SK-N-SH (cell line): ENCODE results near the gene RGS14. TPM values are rescaled to one million over a fixed set of nuclear protein-coding genes. Genes with fewer than 3 reads are reported as not detected.

Source experiments
- CHD2 ChIP-seq: fragments of 150-350 bp; IDR thresholded peaks from 2 replicates; pipeline ENCODE4 v1.6.1; 2018; ENCODE audit warnings: low read length; ENCODE audit not compliant: partially characterized antibody
- ELF1 ChIP-seq: IDR thresholded peaks from 2 replicates; pipeline ENCODE4 v1.4.0; 2012
- EP300 ChIP-seq, 2 experiments: IDR thresholded peaks; 2 replicates each; pipeline versions ENCODE4 v1.4.0 to v1.6.1; 2012; ENCODE audit warnings: borderline replicate concordance in 1 of 2, low read depth in 1 of 2, low read length in 1 of 2
- EZH2phosphoT487 ChIP-seq: fragments of 200-600 bp; sonication (generic); IDR thresholded peaks from 2 replicates; pipeline ENCODE4 v1.6.1; 2017; ENCODE audit warnings: low read depth, mixed run types, mild to moderate bottlenecking, antibody characterized with exemption, moderate library complexity, borderline replicate concordance
- GABPA ChIP-seq: IDR thresholded peaks from 2 replicates; pipeline ENCODE4 v1.4.0; 2012; ENCODE audit warnings: low read depth, mild to moderate bottlenecking
- GATA2 ChIP-seq: sonication (generic); formaldehyde crosslinking; IDR thresholded peaks from 2 replicates; pipeline ENCODE4 v1.5.0; 2020; ENCODE audit warnings: mild to moderate bottlenecking, missing genetic modification reagents
- JUND ChIP-seq: IDR thresholded peaks from 2 replicates; pipeline ENCODE4 v1.4.0; 2012
- MEF2A ChIP-seq: IDR thresholded peaks from 2 replicates; pipeline ENCODE4 v1.4.0; 2012; ENCODE audit warnings: low read depth, borderline replicate concordance
- MXI1 ChIP-seq: IDR thresholded peaks from 2 replicates; pipeline ENCODE4 v1.6.1; 2012; ENCODE audit warnings: mild to moderate bottlenecking, low read depth, low read length, improper control_type of control experiment
- NFIC ChIP-seq: IDR thresholded peaks from 2 replicates; pipeline ENCODE4 v1.4.0; 2012; ENCODE audit warnings: borderline replicate concordance
- NRF1 ChIP-seq: IDR thresholded peaks from 2 replicates; pipeline ENCODE4 v1.6.1; 2012; ENCODE audit warnings: low read depth, mild to moderate bottlenecking, low read length
- RCOR1 ChIP-seq: fragments of 150-350 bp; IDR thresholded peaks from 2 replicates; pipeline ENCODE4 v1.6.1; 2017; ENCODE audit warnings: antibody characterized with exemption, low read length
- RFX5 ChIP-seq: IDR thresholded peaks from 2 replicates; pipeline ENCODE4 v1.6.1; 2012; ENCODE audit warnings: mild to moderate bottlenecking, improper control_type of control experiment, low read length
- RXRA ChIP-seq: IDR thresholded peaks from 2 replicates; pipeline ENCODE4 v1.4.0; 2012; ENCODE audit warnings: low read depth, mild to moderate bottlenecking, borderline replicate concordance
- SIN3A ChIP-seq: IDR thresholded peaks from 2 replicates; pipeline ENCODE4 v1.6.1; 2012; ENCODE audit warnings: low read depth, mild to moderate bottlenecking, low read length, moderate library complexity, borderline replicate concordance
- SMC3 ChIP-seq: IDR thresholded peaks from 2 replicates; pipeline ENCODE4 v1.6.1; 2012; ENCODE audit warnings: low read depth, low read length, improper control_type of control experiment
- TAF1 ChIP-seq: IDR thresholded peaks from 2 replicates; pipeline ENCODE4 v1.6.1; 2012; ENCODE audit warnings: low read depth, mild to moderate bottlenecking, low read length, moderate library complexity, borderline replicate concordance
- TEAD4 ChIP-seq: IDR thresholded peaks from 2 replicates; pipeline ENCODE4 v1.4.0; 2012; ENCODE audit warnings: mild to moderate bottlenecking, borderline replicate concordance; ENCODE audit not compliant: insufficient read depth
- polyA plus RNA-seq, 3 experiments: library from polyadenylated mRNA; depleted of rRNA; stranded (reverse); fragments of >200 nt; gene quantifications; 2 replicates each; pipeline ENCODE4 v1.2.3, GENCODE V29; 2012
- TF ChIP-seq, protein P1 (sequence below): fragments of 200-600 bp; sonication (generic); IDR thresholded peaks from 2 replicates; pipeline ENCODE4 v1.6.1; 2017; ENCODE audit warnings: antibody characterized with exemption, mild to moderate bottlenecking, moderate library complexity
- TF ChIP-seq, protein P2 (sequence below): IDR thresholded peaks from 2 replicates; pipeline ENCODE4 v1.4.0; 2012; ENCODE audit warnings: low read depth, borderline replicate concordance
- TF ChIP-seq, protein P3 (sequence below): fragments of 150-350 bp; IDR thresholded peaks from 2 replicates; pipeline ENCODE4 v1.6.1; 2017; ENCODE audit warnings: antibody characterized with exemption, low read length, low read depth, borderline replicate concordance
- TF ChIP-seq, protein P4 (sequence below): fragments of 150-350 bp; IDR thresholded peaks from 2 replicates; pipeline ENCODE4 v1.6.1; 2016; ENCODE audit warnings: mild to moderate bottlenecking, low read depth, low read length
- TF ChIP-seq, protein P5 (sequence below): IDR thresholded peaks from 2 replicates; pipeline ENCODE4 v1.4.0; 2012; ENCODE audit warnings: low read depth
- TF ChIP-seq, protein P6 (sequence below): IDR thresholded peaks from 2 replicates; pipeline ENCODE4; 2012

Gene RGS14
- polyA plus RNA-seq, 1 of the 3 experiments (the other 2 are of a cell fraction) = 26.5 TPM

DNA sequence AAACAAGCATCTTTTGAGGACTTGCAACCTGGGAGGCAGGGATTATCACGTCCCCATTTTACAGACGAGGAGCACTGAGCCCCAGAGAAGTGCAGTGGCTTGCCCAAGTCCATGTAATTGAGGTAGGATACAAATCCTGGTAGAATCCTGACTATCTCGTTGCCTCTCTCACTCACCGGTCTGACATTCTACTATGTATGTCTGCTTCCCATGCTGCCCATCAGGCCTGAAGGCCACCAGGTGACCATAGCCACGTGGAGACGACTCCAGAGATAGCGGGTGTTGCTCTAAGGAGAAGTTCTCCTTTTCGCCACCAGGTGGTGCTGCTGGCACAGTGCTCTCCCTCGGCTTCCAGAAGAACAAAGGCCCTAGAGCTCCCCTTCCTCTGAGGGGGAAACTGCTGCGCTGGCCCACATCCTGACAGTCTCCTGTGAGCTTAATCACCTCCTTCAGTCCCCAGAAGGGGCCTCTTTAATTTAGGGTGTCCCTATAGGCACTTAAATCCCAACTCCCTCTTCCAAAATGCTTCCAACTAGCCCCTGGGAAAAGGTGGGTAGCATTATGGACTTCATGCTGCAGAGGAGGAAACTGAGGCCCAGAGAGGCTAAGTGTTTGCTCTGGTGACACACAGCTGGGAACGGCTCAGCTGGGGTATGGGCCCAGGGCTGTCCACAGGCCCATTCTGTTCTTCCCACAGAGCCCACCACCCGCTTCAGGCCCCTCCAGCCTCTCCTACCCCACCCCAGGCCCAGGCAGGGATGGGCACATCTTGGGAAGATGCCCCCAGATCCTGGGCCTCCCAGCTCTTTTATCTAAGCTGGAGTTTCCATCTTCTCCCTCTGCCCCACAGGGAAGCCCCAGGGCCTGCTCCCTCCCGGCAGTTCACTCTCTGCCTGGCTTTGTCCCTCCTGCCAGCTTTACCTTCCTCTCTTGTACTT is 32.9 kb downstream of the RGS14 start (continued):
- TF ChIP-seq, protein P1, sequence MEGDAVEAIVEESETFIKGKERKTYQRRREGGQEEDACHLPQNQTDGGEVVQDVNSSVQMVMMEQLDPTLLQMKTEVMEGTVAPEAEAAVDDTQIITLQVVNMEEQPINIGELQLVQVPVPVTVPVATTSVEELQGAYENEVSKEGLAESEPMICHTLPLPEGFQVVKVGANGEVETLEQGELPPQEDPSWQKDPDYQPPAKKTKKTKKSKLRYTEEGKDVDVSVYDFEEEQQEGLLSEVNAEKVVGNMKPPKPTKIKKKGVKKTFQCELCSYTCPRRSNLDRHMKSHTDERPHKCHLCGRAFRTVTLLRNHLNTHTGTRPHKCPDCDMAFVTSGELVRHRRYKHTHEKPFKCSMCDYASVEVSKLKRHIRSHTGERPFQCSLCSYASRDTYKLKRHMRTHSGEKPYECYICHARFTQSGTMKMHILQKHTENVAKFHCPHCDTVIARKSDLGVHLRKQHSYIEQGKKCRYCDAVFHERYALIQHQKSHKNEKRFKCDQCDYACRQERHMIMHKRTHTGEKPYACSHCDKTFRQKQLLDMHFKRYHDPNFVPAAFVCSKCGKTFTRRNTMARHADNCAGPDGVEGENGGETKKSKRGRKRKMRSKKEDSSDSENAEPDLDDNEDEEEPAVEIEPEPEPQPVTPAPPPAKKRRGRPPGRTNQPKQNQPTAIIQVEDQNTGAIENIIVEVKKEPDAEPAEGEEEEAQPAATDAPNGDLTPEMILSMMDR = peak; percentile 88
- no peak for TF ChIP-seq EP300 (IDR thresholded peaks at IDR 0.05; ENCODE audit: borderline replicate concordance in 1 of 2, low read depth in 1 of 2, low read length in 1 of 2)
- TF ChIP-seq SIN3A = 0 out of 2 replicates have a peak, but pooled peaks have one; percentile 77
- TF ChIP-seq TEAD4 = no peak
- no peak for TF ChIP-seq GATA2
- TF ChIP-seq NFIC = no peak
- TF ChIP-seq JUND = no peak
- TF ChIP-seq NRF1 = 0 out of 2 replicates have a peak, but pooled peaks have one; percentile 27
- TF ChIP-seq, protein P2, sequence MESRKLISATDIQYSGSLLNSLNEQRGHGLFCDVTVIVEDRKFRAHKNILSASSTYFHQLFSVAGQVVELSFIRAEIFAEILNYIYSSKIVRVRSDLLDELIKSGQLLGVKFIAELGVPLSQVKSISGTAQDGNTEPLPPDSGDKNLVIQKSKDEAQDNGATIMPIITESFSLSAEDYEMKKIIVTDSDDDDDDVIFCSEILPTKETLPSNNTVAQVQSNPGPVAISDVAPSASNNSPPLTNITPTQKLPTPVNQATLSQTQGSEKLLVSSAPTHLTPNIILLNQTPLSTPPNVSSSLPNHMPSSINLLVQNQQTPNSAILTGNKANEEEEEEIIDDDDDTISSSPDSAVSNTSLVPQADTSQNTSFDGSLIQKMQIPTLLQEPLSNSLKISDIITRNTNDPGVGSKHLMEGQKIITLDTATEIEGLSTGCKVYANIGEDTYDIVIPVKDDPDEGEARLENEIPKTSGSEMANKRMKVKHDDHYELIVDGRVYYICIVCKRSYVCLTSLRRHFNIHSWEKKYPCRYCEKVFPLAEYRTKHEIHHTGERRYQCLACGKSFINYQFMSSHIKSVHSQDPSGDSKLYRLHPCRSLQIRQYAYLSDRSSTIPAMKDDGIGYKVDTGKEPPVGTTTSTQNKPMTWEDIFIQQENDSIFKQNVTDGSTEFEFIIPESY = no peak
- TF ChIP-seq, protein P3, sequence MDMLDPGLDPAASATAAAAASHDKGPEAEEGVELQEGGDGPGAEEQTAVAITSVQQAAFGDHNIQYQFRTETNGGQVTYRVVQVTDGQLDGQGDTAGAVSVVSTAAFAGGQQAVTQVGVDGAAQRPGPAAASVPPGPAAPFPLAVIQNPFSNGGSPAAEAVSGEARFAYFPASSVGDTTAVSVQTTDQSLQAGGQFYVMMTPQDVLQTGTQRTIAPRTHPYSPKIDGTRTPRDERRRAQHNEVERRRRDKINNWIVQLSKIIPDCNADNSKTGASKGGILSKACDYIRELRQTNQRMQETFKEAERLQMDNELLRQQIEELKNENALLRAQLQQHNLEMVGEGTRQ = peak; percentile 52; the same call in 1 of the 2 replicates
- TF ChIP-seq EZH2phosphoT487 = no peak
- no peak for TF ChIP-seq RXRA
- TF ChIP-seq GABPA = no peak
- TF ChIP-seq CHD2 = no peak
- TF ChIP-seq MEF2A = no peak
- TF ChIP-seq, protein P4, sequence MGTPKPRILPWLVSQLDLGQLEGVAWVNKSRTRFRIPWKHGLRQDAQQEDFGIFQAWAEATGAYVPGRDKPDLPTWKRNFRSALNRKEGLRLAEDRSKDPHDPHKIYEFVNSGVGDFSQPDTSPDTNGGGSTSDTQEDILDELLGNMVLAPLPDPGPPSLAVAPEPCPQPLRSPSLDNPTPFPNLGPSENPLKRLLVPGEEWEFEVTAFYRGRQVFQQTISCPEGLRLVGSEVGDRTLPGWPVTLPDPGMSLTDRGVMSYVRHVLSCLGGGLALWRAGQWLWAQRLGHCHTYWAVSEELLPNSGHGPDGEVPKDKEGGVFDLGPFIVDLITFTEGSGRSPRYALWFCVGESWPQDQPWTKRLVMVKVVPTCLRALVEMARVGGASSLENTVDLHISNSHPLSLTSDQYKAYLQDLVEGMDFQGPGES = no peak
- 0 out of 2 replicates have a peak, but pooled peaks have one; percentile 5 for TF ChIP-seq RCOR1
- TF ChIP-seq RFX5 = no peak
- TF ChIP-seq MXI1 = peak; percentile 98
- TF ChIP-seq, protein P5, sequence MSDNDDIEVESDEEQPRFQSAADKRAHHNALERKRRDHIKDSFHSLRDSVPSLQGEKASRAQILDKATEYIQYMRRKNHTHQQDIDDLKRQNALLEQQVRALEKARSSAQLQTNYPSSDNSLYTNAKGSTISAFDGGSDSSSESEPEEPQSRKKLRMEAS = peak; percentile 81
- TF ChIP-seq, protein P6, sequence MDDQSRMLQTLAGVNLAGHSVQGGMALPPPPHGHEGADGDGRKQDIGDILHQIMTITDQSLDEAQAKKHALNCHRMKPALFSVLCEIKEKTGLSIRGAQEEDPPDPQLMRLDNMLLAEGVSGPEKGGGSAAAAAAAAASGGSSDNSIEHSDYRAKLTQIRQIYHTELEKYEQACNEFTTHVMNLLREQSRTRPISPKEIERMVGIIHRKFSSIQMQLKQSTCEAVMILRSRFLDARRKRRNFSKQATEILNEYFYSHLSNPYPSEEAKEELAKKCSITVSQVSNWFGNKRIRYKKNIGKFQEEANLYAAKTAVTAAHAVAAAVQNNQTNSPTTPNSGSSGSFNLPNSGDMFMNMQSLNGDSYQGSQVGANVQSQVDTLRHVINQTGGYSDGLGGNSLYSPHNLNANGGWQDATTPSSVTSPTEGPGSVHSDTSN = no peak
- TF ChIP-seq SMC3 = peak; percentile 90
- no peak for TF ChIP-seq TAF1
- TF ChIP-seq ELF1 = no peak
